Gastrocnemius medialis (tissue), 4 donors: Measurements from ENCODE around the gene GIMAP8. TPM values are rescaled to one million over a fixed set of nuclear protein-coding genes. Genes with fewer than 3 reads are reported as not detected.

Experiments used
- ATAC-seq, 2 donors: fragments of 150-250 bp; one replicate each; pipeline ENCODE4 v1.9.1; 2016
- DNase-seq, 2 donors: peaks; one replicate each; pipeline ENCODE4 v3.0.0-alpha.2; 2019
- H3K27ac ChIP-seq, 4 donors: fragments of 200-600 bp; sonication (generic); 1 replicate in 1 of 4; 2 replicates in 3 of 4; pipeline ENCODE4 v1.5.1; 2016 to 2018; ENCODE audit warnings: mild to moderate bottlenecking in 2 of 4, moderate library complexity in 1 of 4
- H3K27me3 ChIP-seq, 3 donors: fragments of 200-600 bp; sonication (generic) in 2 of 3; 1 replicate in 1 of 3; 2 replicates in 2 of 3; pipeline versions ENCODE4 v1.5.1 to v1.6.0; 2016 to 2019; ENCODE audit warnings: mild to moderate bottlenecking in 1 of 3, moderate library complexity in 1 of 3
- H3K36me3 ChIP-seq, 2 donors: fragments of 200-600 bp; sonication (generic) in 1 of 2; one replicate each; pipeline ENCODE4 v1.5.1; 2017 to 2018
- H3K4me1 ChIP-seq, 2 donors: fragments of 200-600 bp; sonication (generic) in 1 of 2; one replicate each; pipeline ENCODE4 v1.5.1; 2016 to 2017; ENCODE audit warnings: mild to moderate bottlenecking in 2 of 2
- H3K4me3 ChIP-seq, 4 donors: fragments of 200-600 bp; sonication (generic) in 3 of 4; 1 replicate in 1 of 4; 2 replicates in 3 of 4; pipeline ENCODE4 v1.5.1; 2016 to 2019; ENCODE audit warnings: mild to moderate bottlenecking in 2 of 4
- H3K9me3 ChIP-seq, 3 donors: fragments of 200-600 bp; sonication (generic) in 2 of 3; 1 replicate in 1 of 3; 2 replicates in 2 of 3; pipeline ENCODE4 v1.5.1; 2016 to 2019
- CTCF ChIP-seq, 5 experiments: fragments of 450-650 bp in 3 of 5; fragments of 200-600 bp in 2 of 5; sonication (generic) in 2 of 5; IDR thresholded peaks in 4 of 5; conservative IDR thresholded peaks in 1 of 5; 1 replicate in 4 of 5; 2 replicates in 1 of 5; pipeline ENCODE4 v1.5.1; 2016 to 2019; ENCODE audit warnings: antibody characterized with exemption in 5 of 5, mild to moderate bottlenecking in 3 of 5, moderate library complexity in 3 of 5
- POLR2A ChIP-seq, 2 donors: fragments of 450-650 bp; IDR thresholded peaks; one replicate each; pipeline ENCODE4 v1.6.1; 2017; ENCODE audit warnings: antibody characterized with exemption in 2 of 2, mild to moderate bottlenecking in 2 of 2, moderate library complexity in 2 of 2
- in situ Hi-C, 4 donors: fragments of 200-750 bp; cut with MboI; loops; one replicate each; pipeline versions ENCODE4 v1.15.0 to v1.8.0; 2017; ENCODE audit warnings: low sequenced_read_pairs in 4 of 4
- intact Hi-C: fragments of 100-400 bp; cut with DNase I; formaldehyde crosslinking; loops from one replicate; pipeline ENCODE4 v1.15.1; 2023; ENCODE audit warnings: low total_unique reads
- total RNA-seq, 4 donors: library from RNA; depleted of rRNA; stranded (reverse); fragments of >200 nt; gene quantifications; one replicate each; pipeline versions ENCODE4 v1.1.0 to v1.2.3, GENCODE V29; 2016

The GIMAP8 gene
- total RNA-seq, 4 donors from 2014 or later, result 5.4 to 10.4 (median 7.1) TPM

DNA sequence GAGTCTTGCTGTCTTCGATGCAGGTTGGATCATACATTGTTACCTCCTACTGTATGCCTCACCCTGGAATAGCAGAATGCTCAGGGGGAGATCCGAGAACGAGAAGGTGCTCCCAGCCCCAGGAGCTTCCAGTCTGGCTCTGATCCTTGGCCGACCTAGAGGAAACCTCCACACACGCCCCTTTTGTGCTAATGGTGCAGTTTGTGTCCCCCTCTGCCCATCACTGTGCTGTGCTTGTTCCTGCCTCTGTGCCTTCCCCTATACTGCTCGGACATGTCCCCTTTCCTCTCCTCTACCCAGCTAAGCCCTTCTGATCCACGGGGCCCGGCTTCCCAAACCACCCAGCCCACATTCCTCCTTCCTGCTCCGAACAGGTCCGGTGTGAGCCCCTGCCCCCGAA is 38.8 kb upstream of the GIMAP8 start:
- Histone ChIP-seq H3K4me1 (no peaks in the 10 kb centered on the region), H3K27ac (no peak overlapping the region), H3K27me3 (no peaks in the 10 kb centered on the region), H3K36me3 (no peaks in the 10 kb centered on the region), H3K9me3 (no peaks in the 10 kb centered on the region), H3K4me3 (no peak overlapping the region)
- DNase-seq (no peak), ATAC-seq (no peak)
- TF ChIP-seq CTCF (IDR thresholded peaks at IDR 0.05 in 4 of 5, conservative IDR thresholded peaks at IDR 0.05 in 1 of 5) (no peak), POLR2A (IDR thresholded peaks at IDR 0.05) (no peak)
- in situ Hi-C loops, result loop anchor here in 2 of 4 donors (25.0 kb wide), 1 partner anchor 124 kb away; no protein-coding TSS in a partner anchor
- intact Hi-C loops, result no loop called here

GRCh38 chr7:150412016-150412415 is 38.4 kb upstream of the GIMAP8 start:
- no peak for DNase-seq
- H3K27ac ChIP-seq, result no peak overlapping the region
- H3K4me3 ChIP-seq, result no peak overlapping the region
- intact Hi-C loops (no loop called here), in situ Hi-C loops (loop anchor here in 2 of 4 donors (25.0 kb wide), 1 partner anchor 125 kb away; no protein-coding TSS in a partner anchor)
- no peaks in the 10 kb centered on the region for H3K36me3 ChIP-seq
- H3K4me1 ChIP-seq, result no peaks in the 10 kb centered on the region
- H3K27me3 ChIP-seq, result no peaks in the 10 kb centered on the region
- ATAC-seq, result no peak
- TF ChIP-seq POLR2A (IDR thresholded peaks at IDR 0.05), result no peak
- no peak for TF ChIP-seq CTCF (IDR thresholded peaks at IDR 0.05 in 4 of 5, conservative IDR thresholded peaks at IDR 0.05 in 1 of 5)
- no peaks in the 10 kb centered on the region for H3K9me3 ChIP-seq

DNA sequence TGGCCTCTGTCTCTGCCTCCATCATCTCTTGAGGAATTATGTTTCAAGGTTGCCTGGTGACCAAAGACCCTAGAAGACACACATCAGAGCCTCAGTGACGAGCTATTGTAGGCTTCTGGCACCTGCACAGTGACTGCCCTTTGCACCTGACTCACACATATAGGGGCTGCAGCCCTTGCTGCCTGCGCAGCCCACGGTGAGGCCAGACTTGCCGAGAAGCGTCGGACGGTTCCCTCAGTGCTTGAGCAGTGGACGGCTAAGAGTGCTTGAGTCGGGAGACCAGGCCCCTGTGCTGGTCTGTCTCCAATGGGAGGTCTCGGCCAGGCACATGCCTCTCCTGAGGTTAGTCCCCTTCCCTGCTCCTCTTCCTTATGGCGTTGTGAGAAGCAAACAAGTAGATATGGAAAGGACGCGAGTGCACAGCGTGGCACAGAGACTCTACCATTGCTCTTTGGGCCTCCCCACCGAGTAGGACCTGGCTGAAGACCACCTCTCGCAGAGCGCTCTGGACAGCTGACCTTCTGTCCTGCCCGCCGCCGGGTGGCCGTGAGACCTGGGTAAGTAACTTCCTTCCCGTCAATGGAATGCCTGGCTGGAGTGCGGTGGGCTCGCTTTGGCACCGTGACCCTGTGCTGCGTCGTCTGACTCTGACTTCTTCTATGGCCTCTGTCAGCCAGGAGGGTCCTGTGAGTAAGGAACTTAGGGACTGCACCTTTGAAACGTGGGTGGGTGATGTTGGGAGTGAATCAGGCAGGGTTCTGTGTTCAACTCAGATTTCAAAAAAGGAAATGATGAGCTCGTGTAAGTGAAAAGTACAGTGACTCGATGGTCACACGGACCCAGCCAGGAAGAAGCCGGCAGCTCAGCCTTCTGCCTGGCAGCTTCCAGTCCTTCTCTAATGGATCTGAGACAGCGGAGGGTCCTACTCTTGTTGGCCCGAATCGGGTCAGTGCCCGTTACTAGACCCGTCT is 37.6 kb upstream of the GIMAP8 start:
- no peak for TF ChIP-seq CTCF (IDR thresholded peaks at IDR 0.05 in 4 of 5, conservative IDR thresholded peaks at IDR 0.05 in 1 of 5)
- no peak for TF ChIP-seq POLR2A (IDR thresholded peaks at IDR 0.05)
- Histone ChIP-seq H3K4me3 (no peak overlapping the region), H3K27ac (no peak overlapping the region), H3K27me3 (no peaks in the 10 kb centered on the region), H3K4me1 (no peaks in the 10 kb centered on the region), H3K36me3 (no peaks in the 10 kb centered on the region), H3K9me3 (no peaks in the 10 kb centered on the region)
- DNase-seq (no peak), ATAC-seq (no peak)
- intact Hi-C loops (no loop called here), in situ Hi-C loops (loop anchor here in 2 of 4 donors (25.0 kb wide), 1 partner anchor 126 kb away; no protein-coding TSS in a partner anchor)

- H3K9me3 ChIP-seq, result no peaks in the 10 kb centered on the region
- no peak overlapping the region for H3K27ac ChIP-seq
- H3K36me3 ChIP-seq, result no peaks in the 10 kb centered on the region
- H3K4me1 ChIP-seq, result no peaks in the 10 kb centered on the region
- H3K4me3 ChIP-seq, result no peak overlapping the region
- no peak for ATAC-seq
- DNase-seq, result no peak
- in situ Hi-C loops (loop anchor here in 2 of 4 donors (25.0 kb wide), 1 partner anchor 126 kb away; no protein-coding TSS in a partner anchor), intact Hi-C loops (no loop called here)
- TF ChIP-seq POLR2A (IDR thresholded peaks at IDR 0.05), result no peak
- no peak for TF ChIP-seq CTCF (IDR thresholded peaks at IDR 0.05 in 4 of 5, conservative IDR thresholded peaks at IDR 0.05 in 1 of 5)
- H3K27me3 ChIP-seq, result no peaks in the 10 kb centered on the region
Measured at GRCh38 chr7:150413640-150414081, 36.8 kb upstream of the GIMAP8 start.
